NCI-H1930 (cell line): Measurements from ENCODE around the gene CALB2.

Experiments
- DNase-seq, 2 experiments: peaks; one replicate each; lab custom pipeline; 2025; lab: John Stamatoyannopoulos, UW

CALB2 gene

DNA sequence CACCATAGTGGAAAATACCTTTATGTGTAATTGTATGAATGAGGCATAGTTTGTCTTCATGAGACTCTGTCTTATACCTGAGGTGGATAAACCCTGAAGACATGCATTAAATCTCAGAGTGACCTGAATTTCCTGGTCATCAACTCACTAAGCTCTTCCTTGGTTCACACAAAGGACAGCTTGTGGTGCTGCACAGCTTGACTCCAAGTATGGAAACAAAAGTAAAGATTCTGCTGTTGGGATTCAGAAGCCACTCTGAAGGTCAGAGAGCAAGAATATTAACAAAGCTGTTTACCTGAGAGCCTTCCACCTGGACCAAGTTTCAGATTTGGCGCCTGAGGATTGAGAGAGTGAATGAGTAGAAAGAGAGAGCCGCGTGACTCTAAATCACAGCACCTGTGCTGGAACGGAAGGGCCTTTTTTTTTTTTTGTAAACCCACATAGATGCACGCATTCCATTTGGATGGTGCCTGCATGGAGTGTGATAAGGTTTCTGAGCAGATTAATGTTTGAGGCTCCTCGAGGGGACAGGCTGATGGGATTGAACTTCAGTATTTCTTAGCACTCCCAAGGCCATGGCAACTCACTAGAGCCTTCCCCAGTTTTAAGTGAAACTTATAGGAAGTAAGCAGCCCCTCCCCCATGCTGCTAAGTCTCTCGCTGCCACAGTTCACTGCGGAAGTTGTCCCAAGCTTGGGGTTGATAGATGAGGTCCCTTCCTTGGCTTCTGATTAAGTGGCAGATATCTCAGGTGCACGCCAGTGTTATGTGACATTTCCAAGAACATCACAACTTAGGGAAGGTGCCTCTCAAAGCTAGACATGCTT, 28.7 kb downstream of the CALB2 start:
- no peak for DNase-seq

DNA sequence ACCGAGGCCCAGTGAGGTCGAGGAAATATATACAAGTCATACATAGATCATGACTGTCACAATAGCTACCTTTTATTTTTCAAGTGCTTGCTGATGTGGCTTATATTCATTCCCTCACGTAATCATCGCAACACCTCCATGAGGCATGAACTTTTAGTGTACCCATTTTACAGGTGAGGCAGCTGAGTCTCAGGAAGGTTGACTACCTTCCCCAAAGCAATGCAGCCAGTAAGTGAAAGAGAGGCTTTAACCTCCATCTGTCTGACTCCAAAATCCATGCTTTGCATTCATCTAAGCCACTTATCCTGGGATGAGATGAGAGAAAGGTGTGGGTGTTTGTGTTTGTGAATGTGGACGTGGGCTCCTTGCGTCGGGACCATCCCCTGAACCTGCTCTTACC, 30.8 kb downstream of the CALB2 start:
- DNase-seq: no peak

DNA sequence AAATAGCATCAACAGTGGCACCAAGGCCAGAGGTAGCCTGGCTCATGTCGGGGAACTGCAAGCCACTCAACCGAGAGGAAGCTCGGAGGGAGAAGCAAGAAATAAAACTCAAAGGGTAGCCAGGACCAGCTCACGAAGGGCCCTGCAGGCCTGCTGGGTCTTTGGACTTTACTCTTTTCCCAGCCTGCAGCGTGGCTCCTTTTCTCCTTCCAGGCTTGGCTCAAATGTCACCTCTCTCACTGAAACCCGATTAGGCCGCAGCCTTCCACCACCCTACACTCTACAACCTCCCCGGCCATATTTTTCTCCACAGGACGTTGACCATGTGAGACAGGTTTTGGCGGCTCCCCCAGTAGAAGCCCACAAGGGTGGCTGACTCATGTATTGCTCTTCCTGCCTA, 38.1 kb downstream of the CALB2 start:
- no peak for DNase-seq

GRCh38 chr16:71399801-71400563, 41.5 kb downstream of the CALB2 start:
- DNase-seq: no peak

GRCh38 chr16:71402007-71402406, 43.5 kb downstream of the CALB2 start:
- no peak for DNase-seq

DNA sequence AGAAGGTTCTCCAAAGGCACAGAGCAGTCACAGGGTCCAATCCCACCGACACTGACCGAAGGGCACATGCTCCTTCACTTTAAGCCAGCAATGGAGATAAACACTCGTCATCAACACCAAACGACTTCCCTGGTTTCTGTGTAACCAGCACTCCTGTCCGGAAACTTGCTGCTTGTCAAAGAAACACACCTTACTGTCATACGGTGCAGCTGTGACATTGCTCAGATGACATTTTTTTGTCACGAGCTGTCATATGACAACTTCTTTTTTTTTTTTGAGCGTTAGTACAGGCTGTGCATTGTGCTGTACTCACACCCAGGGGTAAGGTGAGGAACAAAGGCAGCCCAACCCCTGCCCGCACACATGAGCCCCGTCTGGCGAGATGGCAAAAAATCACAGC, 44.2 kb downstream of the CALB2 start:
- no peak for DNase-seq

- DNase-seq: no peak
Observed at GRCh38 chr16:71404364-71404763, 45.8 kb downstream of the CALB2 start.

- no peak for DNase-seq
Observed at GRCh38 chr16:71406316-71406715, 47.8 kb downstream of the CALB2 start.

DNA sequence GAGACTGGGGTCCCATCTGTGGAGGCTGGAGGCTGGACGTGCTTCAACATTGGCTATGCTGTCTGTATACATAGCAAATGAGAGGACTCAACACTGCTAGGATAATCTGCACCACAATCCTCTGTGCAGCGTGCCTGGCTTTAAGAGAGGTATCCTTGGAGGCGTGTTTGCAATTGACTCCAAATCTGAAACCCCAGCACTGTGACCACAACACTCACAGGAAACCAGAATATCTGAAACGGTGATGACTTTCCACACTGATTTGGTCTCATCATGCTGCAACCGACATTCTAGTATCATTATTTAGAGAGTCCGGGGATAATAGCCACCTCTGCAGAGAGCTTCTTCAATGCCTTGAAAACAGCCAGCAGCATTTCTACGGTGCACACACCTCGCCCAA, 48.2 kb downstream of the CALB2 start:
- DNase-seq: no peak

- no peak for DNase-seq
Observed at GRCh38 chr16:71407731-71408130, 49.2 kb downstream of the CALB2 start.

- DNase-seq: no peak
Observed at GRCh38 chr16:71408536-71408935, 50.0 kb downstream of the CALB2 start.

DNA sequence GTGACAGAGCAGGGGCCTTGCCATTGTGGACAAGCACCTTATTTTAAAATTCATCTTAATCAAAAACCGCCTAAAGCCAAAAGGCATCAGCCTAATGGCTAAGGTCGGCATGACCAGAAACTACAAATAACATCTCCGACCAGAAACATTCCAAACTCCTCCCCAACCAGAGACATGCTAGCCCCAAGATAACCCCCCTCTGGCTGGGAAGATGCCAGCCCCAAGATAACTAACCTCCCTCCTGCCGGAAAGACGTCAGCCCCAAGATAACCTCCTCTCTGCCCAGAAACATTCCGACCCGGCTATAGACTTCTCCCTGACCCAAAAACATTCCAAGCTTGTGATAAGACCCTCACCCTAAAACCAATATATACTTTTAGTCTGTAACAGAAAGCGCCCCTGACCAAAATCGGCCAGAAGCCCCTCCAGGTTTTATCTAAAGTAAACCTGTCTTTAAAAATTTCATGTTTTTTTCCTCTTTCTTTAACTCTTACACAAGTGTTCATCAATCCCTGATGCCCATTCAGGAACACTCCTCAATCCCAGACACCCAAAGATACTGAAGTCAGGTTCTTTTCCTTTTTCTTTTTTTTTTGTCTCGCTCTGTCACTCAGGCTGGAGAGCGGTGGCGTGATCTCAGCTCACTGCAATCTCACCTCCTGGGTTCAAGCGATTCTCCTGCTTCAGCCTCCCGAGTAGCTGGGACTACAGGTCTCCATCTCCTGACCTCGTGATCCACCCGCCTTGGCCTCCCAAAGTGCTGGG, 50.7 kb downstream of the CALB2 start:
- no peak for DNase-seq

GRCh38 chr16:71410146-71410545, 51.6 kb downstream of the CALB2 start:
- no peak for DNase-seq

GRCh38 chr16:71412270-71413160, 54.0 kb downstream of the CALB2 start:
- DNase-seq: peak; percentile 54 to 66

DNA sequence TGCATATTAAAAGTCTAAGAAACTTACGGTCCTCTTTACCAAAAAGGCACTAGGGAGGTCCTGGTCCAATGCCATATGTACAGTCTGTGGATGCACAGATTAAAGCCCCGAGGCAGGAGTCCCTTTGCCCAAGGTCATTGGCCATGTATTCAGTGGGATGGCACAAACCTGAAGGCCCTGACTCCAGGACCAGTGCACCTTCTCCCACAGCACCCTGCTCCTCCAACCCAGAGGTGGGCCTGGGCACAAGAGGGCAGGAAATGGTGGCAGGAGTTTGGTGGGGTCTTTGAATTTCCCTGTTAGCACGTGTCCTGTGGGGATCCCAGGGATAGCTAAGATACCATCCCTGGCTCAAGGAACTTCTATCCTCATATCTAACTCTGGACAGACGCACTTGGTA, 54.8 kb downstream of the CALB2 start:
- no peak for DNase-seq

- DNase-seq: no peak
Observed at GRCh38 chr16:71414038-71414437, 55.5 kb downstream of the CALB2 start.

GRCh38 chr16:71421911-71422310, 63.4 kb downstream of the CALB2 start:
- no peak for DNase-seq

- DNase-seq: no peak
Observed at GRCh38 chr16:71423016-71423415, 64.5 kb downstream of the CALB2 start.

DNA sequence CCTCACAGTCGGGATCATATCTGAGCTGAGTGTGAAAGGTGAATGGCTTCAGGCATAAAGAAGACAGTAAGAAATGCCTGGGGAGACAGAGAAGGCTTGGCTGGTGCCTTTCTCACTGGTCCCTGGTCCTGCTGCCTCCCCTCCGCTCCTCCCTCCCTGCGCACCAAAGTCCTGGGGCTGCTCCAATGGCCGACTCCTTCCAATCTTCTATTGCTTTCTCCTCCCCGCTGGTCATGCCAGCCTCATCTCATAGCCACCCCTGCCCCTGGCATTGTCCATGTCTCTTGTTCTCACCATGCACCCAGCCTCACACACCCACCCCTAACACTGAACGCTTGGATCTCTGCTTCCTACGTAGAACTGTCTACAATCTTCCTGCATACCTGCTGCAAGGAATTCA, 65.3 kb downstream of the CALB2 start:
- no peak for DNase-seq

GRCh38 chr16:71424626-71425025, 66.1 kb downstream of the CALB2 start:
- DNase-seq: no peak

DNA sequence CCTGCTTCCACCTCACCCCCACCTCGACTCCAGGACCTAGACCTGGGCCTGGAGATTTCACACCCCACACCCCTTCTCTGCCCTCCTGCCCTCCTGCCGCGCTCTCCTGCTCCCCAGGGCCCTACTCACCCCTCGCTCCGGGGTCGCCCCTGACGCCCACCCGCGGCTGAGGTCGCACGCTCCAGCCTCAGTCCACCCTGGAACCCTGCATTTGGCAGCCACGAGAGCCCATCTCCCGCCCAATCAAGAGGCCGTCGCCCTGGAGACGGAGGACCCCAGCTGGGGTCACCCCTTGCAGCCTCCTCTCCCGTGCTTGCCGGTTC, 67.2 kb downstream of the CALB2 start:
- no peak for DNase-seq
